HAP-1 (cell line): ENCODE data around the gene CATSPER3.
"Not testable (repeated sequence)": the region's sequence is repeated elsewhere in the genome, so short reads cannot be mapped to it uniquely, and the experiment has no call there.

Experiments used
- DNase-seq, 2 experiments: peaks; one replicate each; pipeline ENCODE4 v3.0.0-alpha.2; 2016 to 2020; ENCODE audit warnings: low spot score in 2 of 2
- H3K27me3 ChIP-seq: fragments of 250-450 bp; sonication (Bioruptor Pico); 2 replicates; pipeline ENCODE4 v1.5.1; 2020; ENCODE audit warnings: low read depth, mild to moderate bottlenecking, moderate library complexity
- H3K36me3 ChIP-seq: fragments of 250-450 bp; sonication (Bioruptor Pico); replicated peaks from 2 replicates; pipeline ENCODE4 v1.5.1; 2020; ENCODE audit warnings: mild to moderate bottlenecking
- H3K4me1 ChIP-seq: fragments of 250-450 bp; sonication (Bioruptor Pico); 2 replicates; pipeline ENCODE4 v1.5.1; 2020; ENCODE audit warnings: mild to moderate bottlenecking
- H3K4me3 ChIP-seq: fragments of 250-450 bp; sonication (Bioruptor Pico); 2 replicates; pipeline ENCODE4 v1.5.1; 2020; ENCODE audit warnings: mild to moderate bottlenecking, moderate library complexity
- H3K9me3 ChIP-seq: fragments of 250-450 bp; sonication (Bioruptor Pico); 2 replicates; pipeline ENCODE4 v1.5.1; 2020; ENCODE audit warnings: mild to moderate bottlenecking, moderate library complexity
- in situ Hi-C: fragments of 300-500 bp; cut with MboI; formaldehyde crosslinking; loops from 3 replicates; pipeline ENCODE4 v1.14.3; 2020; ENCODE audit warnings: low sequenced_read_pairs, inconsistent platforms, mixed read lengths

CATSPER3 gene

DNA sequence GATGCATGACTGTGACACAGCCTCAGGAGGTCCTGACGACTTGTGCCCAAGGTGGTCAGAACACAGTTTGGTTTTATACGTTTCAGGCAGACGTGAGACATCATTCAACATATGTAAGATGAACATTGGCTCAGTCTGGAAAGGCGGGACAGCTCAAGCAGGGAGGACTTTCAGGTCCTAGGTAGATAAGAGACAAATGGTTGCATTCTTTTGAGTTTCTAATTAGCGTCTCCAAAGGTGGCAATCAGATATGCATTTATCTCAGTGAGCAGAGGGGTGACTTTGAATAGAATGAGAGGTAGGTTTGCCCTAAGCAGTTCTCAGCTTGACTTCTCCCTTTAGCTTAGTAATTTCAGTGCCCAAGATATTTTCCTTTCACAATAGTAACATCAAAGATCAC, 22.5 kb downstream of the CATSPER3 start:
- DNase-seq, in situ Hi-C loops: not testable (repeated sequence)

GRCh38 chr5:134992148-134992547, 24.4 kb downstream of the CATSPER3 start:
- DNase-seq = no peak
- in situ Hi-C loops = no loop called here

More for the DNA sequence above, 22.5 kb downstream of the CATSPER3 start:
- not testable (repeated sequence) for H3K36me3 ChIP-seq, H3K9me3 ChIP-seq, H3K27me3 ChIP-seq, H3K4me3 ChIP-seq, H3K4me1 ChIP-seq

DNA sequence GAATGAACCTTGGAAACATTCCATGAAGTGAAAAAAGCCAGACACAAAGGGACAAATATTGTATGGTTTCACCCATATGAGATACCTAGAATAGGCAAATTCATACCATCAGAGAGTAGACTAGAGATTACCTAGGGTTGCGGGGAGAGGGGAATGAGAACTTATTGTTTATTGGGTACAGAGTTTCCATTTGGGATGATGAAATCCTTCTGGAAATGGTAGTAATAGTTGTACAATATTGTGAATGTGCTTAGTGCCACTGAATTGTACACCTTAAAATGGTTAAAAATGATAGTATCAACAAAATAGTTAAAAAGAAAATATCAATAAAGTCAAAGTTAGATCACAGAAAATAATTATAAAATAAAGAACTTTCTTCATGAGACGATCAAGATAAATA, 25.5 kb downstream of the CATSPER3 start:
- no peaks in the 10 kb centered on the region for H3K36me3 ChIP-seq
- H3K27me3 ChIP-seq = 0 out of 2 replicates have a peak, but pooled peaks cover 3% of the 10 kb centered on the region
- in situ Hi-C loops = no loop called here
- H3K9me3 ChIP-seq = no peaks in the 10 kb centered on the region
- no peak overlapping the region for H3K4me3 ChIP-seq
- H3K4me1 ChIP-seq = no peaks in the 10 kb centered on the region
- no peak for DNase-seq

More at GRCh38 chr5:134992148-134992547, 24.4 kb downstream of the CATSPER3 start:
- Histone ChIP-seq H3K9me3 (no peaks in the 10 kb centered on the region), H3K4me3 (no peak overlapping the region), H3K4me1 (no peaks in the 10 kb centered on the region), H3K36me3 (no peaks in the 10 kb centered on the region), H3K27me3 (0 out of 2 replicates have a peak, but pooled peaks cover 3% of the 10 kb centered on the region)

DNA sequence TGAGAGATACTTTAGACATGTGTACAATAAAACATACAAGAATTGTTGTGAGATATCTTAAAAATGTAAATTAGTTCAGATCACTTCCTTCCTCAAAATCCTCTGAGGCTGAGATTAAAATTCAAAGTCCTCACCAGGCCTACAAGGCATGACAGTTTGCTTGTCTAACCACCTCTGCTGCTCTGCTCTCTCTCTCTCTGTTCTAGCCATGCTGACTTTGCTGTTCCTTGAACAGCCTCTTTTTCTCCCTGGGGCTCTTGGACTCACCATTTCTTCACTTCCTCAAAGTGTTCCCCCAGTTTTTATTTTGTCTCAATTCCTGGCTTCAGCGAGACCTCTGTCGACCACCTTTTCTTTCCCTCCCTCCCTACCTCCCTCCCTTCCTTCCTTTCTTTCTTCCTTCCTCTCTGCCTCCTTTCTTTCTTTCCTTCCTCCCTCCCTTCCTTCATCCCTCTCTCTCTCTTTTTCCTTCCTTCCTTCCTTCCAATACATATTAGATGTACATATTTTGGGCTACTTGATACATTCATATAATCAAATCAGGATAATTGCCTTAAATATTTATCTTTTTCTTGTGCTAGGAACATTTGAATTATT, 27.0 kb downstream of the CATSPER3 start:
- in situ Hi-C loops = no loop called here
- no peaks in the 10 kb centered on the region for H3K4me1 ChIP-seq

GRCh38 chr5:134995850-134996402, 28.2 kb downstream of the CATSPER3 start:
- Histone ChIP-seq H3K36me3 (no peaks in the 10 kb centered on the region), H3K9me3 (no peaks in the 10 kb centered on the region), H3K4me3 (no peak overlapping the region), H3K27me3 (0 out of 2 replicates have a peak, but pooled peaks cover 3% of the 10 kb centered on the region), H3K4me1 (no peaks in the 10 kb centered on the region)
- no peak for DNase-seq
- in situ Hi-C loops = no loop called here

More for the DNA sequence above, 27.0 kb downstream of the CATSPER3 start:
- H3K9me3 ChIP-seq = no peaks in the 10 kb centered on the region
- H3K36me3 ChIP-seq = no peaks in the 10 kb centered on the region
- DNase-seq = no peak
- no peak overlapping the region for H3K4me3 ChIP-seq
- H3K27me3 ChIP-seq = 0 out of 2 replicates have a peak, but pooled peaks cover 3% of the 10 kb centered on the region

DNA sequence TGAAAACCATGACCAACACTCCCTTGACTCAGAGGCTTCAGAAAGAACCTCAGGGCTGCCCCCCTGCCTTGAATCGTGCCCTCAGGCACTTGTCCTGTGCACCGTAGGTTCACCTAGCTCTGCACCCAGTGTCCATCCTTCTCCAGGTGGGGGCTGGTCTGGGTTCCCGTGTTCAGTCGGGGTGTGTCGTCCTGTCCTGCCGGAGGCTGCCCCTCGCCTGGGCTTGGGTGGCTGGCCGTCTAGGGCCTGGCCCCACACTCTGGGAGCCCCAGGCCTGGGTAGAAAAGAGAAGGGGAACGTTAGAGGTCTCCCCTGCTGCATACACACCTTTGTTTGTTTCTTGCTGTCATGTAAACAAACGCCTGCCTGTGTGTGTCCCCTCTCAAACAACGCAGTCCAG, 29.3 kb downstream of the CATSPER3 start:
- no peak for DNase-seq
- Histone ChIP-seq H3K4me1 (no peaks in the 10 kb centered on the region), H3K36me3 (no peaks in the 10 kb centered on the region), H3K9me3 (no peaks in the 10 kb centered on the region), H3K4me3 (no peak overlapping the region), H3K27me3 (0 out of 2 replicates have a peak, but pooled peaks cover 3% of the 10 kb centered on the region)
- in situ Hi-C loops = no loop called here

DNA sequence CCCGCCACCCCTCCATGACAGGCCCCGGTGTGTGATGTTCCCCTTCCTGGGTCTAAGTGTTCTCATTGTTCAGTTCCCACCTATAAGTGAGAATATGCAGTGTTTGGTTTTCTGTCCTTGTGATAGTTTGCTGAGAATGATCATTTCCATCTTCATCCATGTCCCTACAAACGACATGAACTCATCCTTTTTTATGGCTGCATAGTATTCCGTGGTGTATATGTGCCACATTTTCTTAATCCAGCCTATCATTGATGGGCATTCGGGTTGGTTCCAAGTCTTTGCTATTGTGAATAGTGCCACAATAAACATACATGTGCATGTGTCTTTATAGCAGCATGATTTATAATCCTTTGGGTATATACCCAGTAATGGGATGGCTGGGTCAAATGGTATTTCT, 30.4 kb downstream of the CATSPER3 start:
- H3K4me1 ChIP-seq, in situ Hi-C loops, DNase-seq, H3K4me3 ChIP-seq, H3K36me3 ChIP-seq, H3K9me3 ChIP-seq, H3K27me3 ChIP-seq: not testable (repeated sequence)

DNA sequence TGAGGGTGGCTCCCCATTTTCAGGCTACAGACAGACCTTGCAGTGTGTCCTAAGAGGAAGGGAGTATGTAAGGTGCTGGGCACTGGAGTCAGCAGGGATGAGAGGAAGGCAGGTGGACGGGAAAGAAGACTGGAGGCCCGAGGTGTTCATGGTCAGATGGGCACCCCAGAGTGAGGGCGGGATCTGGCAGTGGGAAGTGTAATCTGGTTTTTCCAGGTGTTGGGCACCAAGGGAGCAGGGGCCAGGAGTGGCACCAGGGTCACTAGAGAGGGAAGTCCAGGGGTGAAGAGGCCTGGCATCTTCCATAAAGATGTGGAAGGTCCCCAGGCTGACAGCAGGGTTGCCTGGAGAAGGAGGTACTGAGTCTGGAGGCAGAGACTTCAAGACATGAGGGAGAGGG, 36.7 kb downstream of the CATSPER3 start:
- H3K9me3 ChIP-seq = no peaks in the 10 kb centered on the region
- H3K27me3 ChIP-seq = no peaks in the 10 kb centered on the region
- no peaks in the 10 kb centered on the region for H3K36me3 ChIP-seq
- H3K4me3 ChIP-seq = no peak overlapping the region
- no peaks in the 10 kb centered on the region for H3K4me1 ChIP-seq
- DNase-seq = no peak
- in situ Hi-C loops = no loop called here

- in situ Hi-C loops = no loop called here
- no peak for DNase-seq
- Histone ChIP-seq H3K36me3 (no peaks in the 10 kb centered on the region), H3K9me3 (no peaks in the 10 kb centered on the region), H3K27me3 (no peaks in the 10 kb centered on the region), H3K4me3 (no peak overlapping the region), H3K4me1 (no peaks in the 10 kb centered on the region)
These were observed 37.4 kb downstream of the CATSPER3 start for GRCh38 chr5:135005076-135005475.

DNA sequence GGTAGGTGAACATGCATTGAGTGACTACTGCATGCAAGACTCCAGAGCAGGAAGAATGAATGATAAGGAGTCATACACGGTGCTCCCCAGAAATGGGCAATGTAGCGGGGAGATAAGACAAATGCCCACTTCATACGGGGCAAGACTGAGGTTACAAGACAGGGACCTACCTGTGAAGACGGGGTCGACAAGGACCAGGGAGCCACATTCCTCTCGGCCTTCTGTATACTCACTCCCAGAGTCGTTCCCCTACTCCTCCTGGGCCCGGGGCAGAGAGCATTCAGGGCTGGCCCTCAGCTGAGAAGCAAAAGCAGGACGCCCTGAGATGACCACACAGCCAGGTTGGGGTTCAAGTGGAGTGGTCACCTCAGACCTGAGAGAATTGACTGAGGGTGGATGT, 39.6 kb downstream of the CATSPER3 start:
- in situ Hi-C loops = no loop called here
- Histone ChIP-seq H3K27me3 (no peaks in the 10 kb centered on the region), H3K4me3 (no peak overlapping the region), H3K36me3 (no peaks in the 10 kb centered on the region), H3K9me3 (no peaks in the 10 kb centered on the region), H3K4me1 (no peaks in the 10 kb centered on the region)
- no peak for DNase-seq

- in situ Hi-C loops = no loop called here
- H3K27me3 ChIP-seq = no peaks in the 10 kb centered on the region
- no peak for DNase-seq
- H3K4me3 ChIP-seq = no peak overlapping the region
- H3K9me3 ChIP-seq = no peaks in the 10 kb centered on the region
- H3K4me1 ChIP-seq = no peaks in the 10 kb centered on the region
- no peaks in the 10 kb centered on the region for H3K36me3 ChIP-seq
These were observed 40.1 kb downstream of the CATSPER3 start for GRCh38 chr5:135007749-135008363.

DNA sequence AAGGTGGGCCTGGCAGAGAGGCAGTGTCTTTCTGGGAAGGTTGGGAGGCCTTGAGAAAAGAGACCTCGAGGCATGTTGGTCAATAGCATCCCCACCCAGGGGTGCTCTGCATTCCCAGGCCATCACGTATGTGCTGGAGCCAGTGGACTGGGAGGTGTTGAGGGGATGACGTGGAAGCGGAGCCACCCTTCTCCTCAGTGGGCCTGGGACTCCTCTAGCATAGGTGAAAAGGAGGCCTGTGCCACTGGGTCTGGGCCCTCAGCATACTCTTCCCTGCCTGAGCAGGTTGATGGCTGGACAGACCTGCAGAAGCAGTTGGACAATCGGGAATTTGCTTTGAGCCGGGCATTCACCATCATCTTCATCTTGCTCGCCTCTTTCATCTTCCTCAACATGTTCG, 40.8 kb downstream of the CATSPER3 start:
- no peaks in the 10 kb centered on the region for H3K4me1 ChIP-seq
- H3K9me3 ChIP-seq = no peaks in the 10 kb centered on the region
- in situ Hi-C loops = no loop called here
- no peaks in the 10 kb centered on the region for H3K36me3 ChIP-seq
- no peak for DNase-seq
- H3K4me3 ChIP-seq = no peak overlapping the region
- H3K27me3 ChIP-seq = no peaks in the 10 kb centered on the region

DNA sequence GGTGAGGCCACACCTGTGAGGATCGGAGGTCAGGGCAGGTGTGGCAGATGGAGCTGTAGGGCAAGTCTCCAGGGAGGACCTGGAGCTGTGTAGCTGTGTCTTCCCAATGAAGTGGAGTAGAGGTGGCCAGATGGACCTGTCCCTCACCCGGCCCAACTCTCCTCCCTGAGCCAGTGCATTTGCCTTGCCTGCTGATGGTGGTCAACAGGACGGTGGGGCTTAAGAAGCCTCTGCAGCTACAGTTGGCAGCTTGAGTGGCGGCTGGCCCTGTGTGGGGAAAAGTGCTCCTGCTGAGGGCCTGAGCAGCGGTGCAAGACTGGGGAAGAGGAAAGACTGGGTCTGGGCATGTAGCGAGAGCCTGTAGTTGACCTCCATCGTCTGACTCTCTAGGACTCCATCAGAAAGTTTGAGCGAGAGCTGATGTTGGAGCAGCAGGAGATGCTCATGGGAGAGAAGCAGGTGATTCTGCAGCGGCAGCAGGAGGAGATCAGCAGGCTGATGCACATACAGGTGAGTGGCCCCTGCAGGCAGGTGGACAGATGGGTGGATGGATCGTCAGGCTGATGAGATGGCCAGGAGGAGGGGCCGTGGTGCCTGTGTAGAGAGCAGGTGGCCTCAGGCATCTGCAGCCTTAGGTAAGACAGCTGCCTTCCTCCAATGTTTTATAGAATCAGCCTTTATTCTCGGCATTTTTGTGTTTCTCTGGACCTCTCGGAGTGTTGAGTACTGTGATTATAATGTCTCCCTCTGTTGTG, 41.5 kb downstream of the CATSPER3 start:
- in situ Hi-C loops = no loop called here
- Histone ChIP-seq H3K4me1 (no peaks in the 10 kb centered on the region), H3K27me3 (no peaks in the 10 kb centered on the region), H3K36me3 (no peaks in the 10 kb centered on the region), H3K9me3 (no peaks in the 10 kb centered on the region), H3K4me3 (no peak overlapping the region)
- DNase-seq = peak in 1 of 2 experiments; percentile 4
